ENCODE results near the gene VAC14.

GRCh38 chr16:70777973-70778406 lies 23.0 kb downstream of the VAC14 start:
- TF ChIP-seq CTCF (conservative IDR thresholded peaks at IDR 0.05; ENCODE audit: low read length) (no peak), EZH2phosphoT487 (IDR thresholded peaks at IDR 0.05; ENCODE audit: borderline replicate concordance) (no peak)
